ENCODE data around the gene UBE2I. TPM values are rescaled to one million over a fixed set of nuclear protein-coding genes. Genes with fewer than 3 reads are reported as not detected.

UBE2I gene
- total RNA-seq, 1 experiment from 2014 or later: 198 TPM

DNA sequence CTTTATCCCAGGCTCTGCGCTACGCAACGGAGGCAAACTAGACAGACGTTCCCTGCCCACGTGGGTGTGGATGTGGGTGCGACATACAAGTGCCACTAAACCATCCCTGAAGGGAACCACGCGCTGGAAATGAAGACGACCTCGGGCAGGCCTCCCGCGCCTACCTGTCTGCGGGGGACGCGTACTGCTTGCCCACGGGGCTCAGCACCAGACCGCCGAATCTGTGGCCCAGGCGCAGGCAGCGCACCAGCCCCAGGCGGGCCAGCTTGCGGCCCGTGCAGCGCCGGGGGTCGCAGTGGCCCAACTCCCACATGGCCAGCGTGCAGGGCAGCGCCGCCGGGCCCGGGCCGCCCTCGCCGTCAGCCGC is 41.8 kb downstream of the UBE2I start:
- no peak for DNase-seq (ENCODE audit: low read depth, low spot score)
- intact Hi-C loops (cut with micrococcal nuclease; ENCODE audit: unreplicated experiment): no loop called here
- Histone ChIP-seq H3K4me3 (ENCODE audit: low read depth in 2 of 2, low read length in 2 of 2) (peak overlapping the region; percentile 86 to 94), H3K27ac (ENCODE audit: low read length) (peak overlapping the region; percentile 78), H3K4me1 (ENCODE audit: control insufficient read depth, insufficient read depth, low read length) (peaks cover 16% of the 10 kb centered on the region), H3K9me3 (ENCODE audit: control insufficient read depth, insufficient read depth, low read depth, low read length) (no peaks in the 10 kb centered on the region), H3K27me3 (ENCODE audit: control insufficient read depth, insufficient read depth, low read length) (no peaks in the 10 kb centered on the region), H3K36me3 (ENCODE audit: control insufficient read depth, insufficient read depth, low read length) (peaks cover 8% of the 10 kb centered on the region; the same call in 1 of the 2 replicates)
- POLR2A ChIA-PET: no interaction called here
- in situ Hi-C loops (cut with HindIII; ENCODE audit: low pct_unique_long_range_greater_than_20kb, low sequenced_read_pairs): no loop called here
- TF ChIP-seq, protein P1, sequence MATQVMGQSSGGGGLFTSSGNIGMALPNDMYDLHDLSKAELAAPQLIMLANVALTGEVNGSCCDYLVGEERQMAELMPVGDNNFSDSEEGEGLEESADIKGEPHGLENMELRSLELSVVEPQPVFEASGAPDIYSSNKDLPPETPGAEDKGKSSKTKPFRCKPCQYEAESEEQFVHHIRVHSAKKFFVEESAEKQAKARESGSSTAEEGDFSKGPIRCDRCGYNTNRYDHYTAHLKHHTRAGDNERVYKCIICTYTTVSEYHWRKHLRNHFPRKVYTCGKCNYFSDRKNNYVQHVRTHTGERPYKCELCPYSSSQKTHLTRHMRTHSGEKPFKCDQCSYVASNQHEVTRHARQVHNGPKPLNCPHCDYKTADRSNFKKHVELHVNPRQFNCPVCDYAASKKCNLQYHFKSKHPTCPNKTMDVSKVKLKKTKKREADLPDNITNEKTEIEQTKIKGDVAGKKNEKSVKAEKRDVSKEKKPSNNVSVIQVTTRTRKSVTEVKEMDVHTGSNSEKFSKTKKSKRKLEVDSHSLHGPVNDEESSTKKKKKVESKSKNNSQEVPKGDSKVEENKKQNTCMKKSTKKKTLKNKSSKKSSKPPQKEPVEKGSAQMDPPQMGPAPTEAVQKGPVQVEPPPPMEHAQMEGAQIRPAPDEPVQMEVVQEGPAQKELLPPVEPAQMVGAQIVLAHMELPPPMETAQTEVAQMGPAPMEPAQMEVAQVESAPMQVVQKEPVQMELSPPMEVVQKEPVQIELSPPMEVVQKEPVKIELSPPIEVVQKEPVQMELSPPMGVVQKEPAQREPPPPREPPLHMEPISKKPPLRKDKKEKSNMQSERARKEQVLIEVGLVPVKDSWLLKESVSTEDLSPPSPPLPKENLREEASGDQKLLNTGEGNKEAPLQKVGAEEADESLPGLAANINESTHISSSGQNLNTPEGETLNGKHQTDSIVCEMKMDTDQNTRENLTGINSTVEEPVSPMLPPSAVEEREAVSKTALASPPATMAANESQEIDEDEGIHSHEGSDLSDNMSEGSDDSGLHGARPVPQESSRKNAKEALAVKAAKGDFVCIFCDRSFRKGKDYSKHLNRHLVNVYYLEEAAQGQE (IDR thresholded peaks at IDR 0.05; ENCODE audit: insufficient read depth in 1 of 2, low read depth in 2 of 2, low read length in 1 of 2): no peak
- TF ChIP-seq POLR2AphosphoS5 (IDR thresholded peaks at IDR 0.05; ENCODE audit: low read depth, low read length) (no peak), SIN3A (IDR thresholded peaks at IDR 0.05; ENCODE audit: borderline replicate concordance, insufficient read depth, low read depth, low read length) (no peak), TCF7L2 (IDR thresholded peaks at IDR 0.05; ENCODE audit: low read depth, low read length) (no peak)
- TF ChIP-seq, protein P2, sequence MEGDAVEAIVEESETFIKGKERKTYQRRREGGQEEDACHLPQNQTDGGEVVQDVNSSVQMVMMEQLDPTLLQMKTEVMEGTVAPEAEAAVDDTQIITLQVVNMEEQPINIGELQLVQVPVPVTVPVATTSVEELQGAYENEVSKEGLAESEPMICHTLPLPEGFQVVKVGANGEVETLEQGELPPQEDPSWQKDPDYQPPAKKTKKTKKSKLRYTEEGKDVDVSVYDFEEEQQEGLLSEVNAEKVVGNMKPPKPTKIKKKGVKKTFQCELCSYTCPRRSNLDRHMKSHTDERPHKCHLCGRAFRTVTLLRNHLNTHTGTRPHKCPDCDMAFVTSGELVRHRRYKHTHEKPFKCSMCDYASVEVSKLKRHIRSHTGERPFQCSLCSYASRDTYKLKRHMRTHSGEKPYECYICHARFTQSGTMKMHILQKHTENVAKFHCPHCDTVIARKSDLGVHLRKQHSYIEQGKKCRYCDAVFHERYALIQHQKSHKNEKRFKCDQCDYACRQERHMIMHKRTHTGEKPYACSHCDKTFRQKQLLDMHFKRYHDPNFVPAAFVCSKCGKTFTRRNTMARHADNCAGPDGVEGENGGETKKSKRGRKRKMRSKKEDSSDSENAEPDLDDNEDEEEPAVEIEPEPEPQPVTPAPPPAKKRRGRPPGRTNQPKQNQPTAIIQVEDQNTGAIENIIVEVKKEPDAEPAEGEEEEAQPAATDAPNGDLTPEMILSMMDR (IDR thresholded peaks at IDR 0.05): no peak
- BruUV-seq (replicated peaks): TSS peak; percentile 92
- peak; percentile 6; the same call in 1 of the 2 replicates for ATAC-seq
- CTCF ChIA-PET: no interaction called here

DNA sequence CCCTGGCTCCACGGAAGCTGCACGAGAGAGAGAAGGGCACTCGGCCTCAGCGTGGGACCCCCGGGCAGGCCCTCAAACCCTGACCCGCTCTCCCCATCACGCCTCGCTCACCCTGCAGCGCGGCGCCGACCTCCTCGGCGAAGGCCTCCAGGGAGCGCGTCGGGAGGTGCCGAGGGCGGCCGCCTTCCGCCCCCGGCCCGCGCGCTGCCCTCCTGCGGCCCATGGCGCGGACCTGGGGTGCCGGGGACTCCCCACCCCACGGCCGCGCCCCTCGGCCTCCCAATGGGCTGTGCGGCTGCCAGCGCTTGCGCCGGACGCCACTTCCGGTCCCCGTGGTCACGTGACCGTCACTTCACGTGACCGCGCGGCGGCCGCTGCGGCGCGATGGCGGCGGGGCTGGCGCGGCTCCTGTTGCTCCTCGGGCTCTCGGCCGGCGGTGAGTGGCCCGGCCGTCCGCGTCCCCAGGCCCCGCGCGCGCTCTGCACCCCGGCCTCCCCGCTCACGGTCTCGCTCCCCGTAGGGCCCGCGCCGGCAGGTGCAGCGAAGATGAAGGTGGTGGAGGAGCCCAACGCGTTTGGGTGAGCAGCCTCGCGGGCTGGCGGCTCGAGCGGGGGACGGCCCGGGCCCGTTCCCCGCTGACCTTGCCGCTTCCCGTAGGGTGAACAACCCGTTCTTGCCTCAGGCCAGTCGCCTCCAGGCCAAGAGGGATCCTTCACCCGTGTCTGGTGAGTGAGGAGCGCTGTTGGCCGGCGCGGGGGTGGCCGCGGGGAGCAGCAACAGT is 42.3 kb downstream of the UBE2I start, which contains the start of the genes GNPTG and TSR3:
GNPTG (plus strand) TSS at position 350 of the 781 bp plus-strand sequence; CDS start at position 385, 35 bp downstream.
TSR3 (minus strand) TSS at position 297 of the 781 bp plus-strand sequence; CDS start at position 223, 74 bp downstream.
- intact Hi-C loops (cut with micrococcal nuclease; ENCODE audit: unreplicated experiment): no loop called here
- H3K36me3 ChIP-seq (ENCODE audit: control insufficient read depth, insufficient read depth, low read length): peaks cover 8% of the 10 kb centered on the region; the same call in 1 of the 2 replicates
- POLR2A ChIA-PET: no interaction called here
- in situ Hi-C loops (cut with HindIII; ENCODE audit: low pct_unique_long_range_greater_than_20kb, low sequenced_read_pairs): no loop called here
- peaks cover 22% of the 10 kb centered on the region for H3K4me1 ChIP-seq (ENCODE audit: control insufficient read depth, insufficient read depth, low read length)
- no TSS peak for BruUV-seq (replicated peaks)
- peak within 1 kb of the TSS; percentile 86 to 94 for H3K4me3 ChIP-seq (ENCODE audit: low read depth in 2 of 2, low read length in 2 of 2)
- ATAC-seq (peak; percentile 84), DNase-seq (ENCODE audit: low read depth, low spot score) (no peak)
- H3K9me3 ChIP-seq (ENCODE audit: control insufficient read depth, insufficient read depth, low read depth, low read length): no peaks in the 10 kb centered on the region
- CTCF ChIA-PET: no interaction called here
- TF ChIP-seq, protein P2 (IDR thresholded peaks at IDR 0.05): no peak
- peak; percentile 80 for TF ChIP-seq POLR2AphosphoS5 (IDR thresholded peaks at IDR 0.05; ENCODE audit: low read depth, low read length)
- TF ChIP-seq, protein P1 (IDR thresholded peaks at IDR 0.05; ENCODE audit: insufficient read depth in 1 of 2, low read depth in 2 of 2, low read length in 1 of 2): peak in 1 of 2 experiments; percentile 65; a peak in 1 of 4 replicates
- peak; percentile 100 for TF ChIP-seq SIN3A (IDR thresholded peaks at IDR 0.05; ENCODE audit: borderline replicate concordance, insufficient read depth, low read depth, low read length)
- no peaks in the 10 kb centered on the region for H3K27me3 ChIP-seq (ENCODE audit: control insufficient read depth, insufficient read depth, low read length)
- H3K27ac ChIP-seq (ENCODE audit: low read length): peak within 1 kb of the TSS; percentile 78
